Naive thymus-derived CD4-positive, alpha-beta T cell (primary cell): ENCODE measurements around the gene ZNF776. TPM values are rescaled to one million over a fixed set of nuclear protein-coding genes. Genes with fewer than 3 reads are reported as not detected.

ENCODE experiments used
- ATAC-seq: fragments of 150-1000 bp; cut with Tn5 transposase; 2 replicates; pipeline ENCODE4 v1.10.0; 2021; ENCODE audit warnings: mild to moderate bottlenecking, moderate library complexity
- CTCF ChIA-PET: fragments of 350-600 bp; sonication (Branson Sonifier 250); formaldehyde crosslinking; loops from one replicate; lab custom pipeline; 2021; ENCODE audit warnings: antibody characterized with exemption; lab: Charles Lee
- POLR2A ChIA-PET: fragments of 350-600 bp; sonication (Branson Sonifier 250); formaldehyde crosslinking; loops from one replicate; lab custom pipeline; 2021; ENCODE audit warnings: antibody characterized with exemption, inconsistent platforms; lab: Charles Lee
- DNase-seq, 9 donors: peaks; one replicate each; pipeline versions ENCODE4 v3.0.0 to v3.0.0-alpha.2; 2020 to 2022; ENCODE audit warnings: mixed read lengths in 1 of 9
- H3K27ac ChIP-seq: one replicate; pipeline ENCODE4 v1.7.0; 2013; ENCODE audit warnings: mild to moderate bottlenecking, low read depth, low read length, moderate library complexity
- H3K27me3 ChIP-seq, 2 donors: one replicate each; pipeline ENCODE4 v1.7.0; 2013; ENCODE audit warnings: low read length in 2 of 2, mild to moderate bottlenecking in 2 of 2, moderate library complexity in 2 of 2; ENCODE audit not compliant: control insufficient read depth in 2 of 2, insufficient read depth in 2 of 2
- H3K36me3 ChIP-seq, 3 experiments: 1 replicate in 2 of 3; 2 replicates in 1 of 3; pipeline ENCODE4 v1.7.0; 2013; ENCODE audit warnings: low read length in 3 of 3, mild to moderate bottlenecking in 3 of 3, moderate library complexity in 1 of 3; ENCODE audit not compliant: insufficient read depth in 3 of 3, control insufficient read depth in 2 of 3
- H3K4me1 ChIP-seq, 2 donors: one replicate each; pipeline ENCODE4 v1.7.0; 2013; ENCODE audit warnings: low read length in 2 of 2, mild to moderate bottlenecking in 2 of 2, moderate library complexity in 1 of 2; ENCODE audit not compliant: control insufficient read depth in 2 of 2, insufficient read depth in 2 of 2
- H3K4me3 ChIP-seq: 2 replicates; pipeline ENCODE4 v1.7.0; 2013; ENCODE audit warnings: mild to moderate bottlenecking, low read length
- H3K9me3 ChIP-seq, 3 experiments: 1 replicate in 2 of 3; 2 replicates in 1 of 3; pipeline ENCODE4 v1.7.0; 2013; ENCODE audit warnings: low read length in 3 of 3; ENCODE audit not compliant: control insufficient read depth in 2 of 3
- H3K27ac Mint-ChIP-seq, 9 donors: one replicate each; pipeline ENCODE4 v1.8.0; 2020 to 2022; ENCODE audit warnings: mixed read lengths in 9 of 9, mild to moderate bottlenecking in 8 of 9, moderate library complexity in 5 of 9, inconsistent platforms in 2 of 9
- H3K27me3 Mint-ChIP-seq, 5 donors: one replicate each; pipeline ENCODE4 v1.8.0; 2021 to 2022; ENCODE audit warnings: mixed read lengths in 5 of 5, mild to moderate bottlenecking in 1 of 5
- H3K36me3 Mint-ChIP-seq, 5 donors: one replicate each; pipeline ENCODE4 v1.8.0; 2020 to 2022; ENCODE audit warnings: mixed read lengths in 5 of 5, mild to moderate bottlenecking in 3 of 5, inconsistent platforms in 1 of 5
- H3K4me1 Mint-ChIP-seq, 7 donors: one replicate each; pipeline ENCODE4 v1.8.0; 2020 to 2022; ENCODE audit warnings: mixed read lengths in 7 of 7, mild to moderate bottlenecking in 3 of 7, inconsistent platforms in 1 of 7
- H3K4me3 Mint-ChIP-seq, 10 donors: one replicate each; pipeline ENCODE4 v1.8.0; 2020 to 2022; ENCODE audit warnings: mild to moderate bottlenecking in 10 of 10, mixed read lengths in 10 of 10, moderate library complexity in 6 of 10, inconsistent platforms in 2 of 10
- H3K9me3 Mint-ChIP-seq, 11 donors: one replicate each; pipeline ENCODE4 v1.8.0; 2020 to 2022; ENCODE audit warnings: mixed read lengths in 11 of 11, mild to moderate bottlenecking in 4 of 11, inconsistent platforms in 1 of 11, moderate library complexity in 1 of 11
- intact Hi-C, 2 donors: fragments of 100-400 bp; cut with micrococcal nuclease; formaldehyde crosslinking; loops; one replicate each; pipeline ENCODE4 v1.15.1; 2023
- polyA plus RNA-seq, 2 donors: library from polyadenylated mRNA; unstranded; fragments of 300-500 nt; fragmentation: Illumina TruSeq; gene quantifications; one replicate each; pipeline ENCODE4 v1.2.3, GENCODE V29; 2021
- total RNA-seq, 6 experiments: library from RNA in 5 of 6; stranded (reverse) in 5 of 6; gene quantifications; 1 replicate in 5 of 6; 2 replicates in 1 of 6; pipeline ENCODE4 v1.2.3 and lab custom pipeline; 2021 to 2026

The ZNF776 gene
- total and polyA plus RNA-seq, 7 experiments from 2014 or later: 6.5 to 52.3 (median 19.3) TPM

- peaks cover 0 to 22% (median 16%) of the 10 kb centered on the region in 3 experiments for H3K9me3 ChIP-seq
Observed at GRCh38 chr19:57769345-57770131, 22.9 kb downstream of the ZNF776 start, which contains the start of gene ZNF586. Gene ZNF586, plus strand, starts transcription at chr19:57769676. Its CDS starts 167 bp downstream, at chr19:57769843.

GRCh38 chr19:57771417-57771816 is 24.8 kb downstream of the ZNF776 start:
- Mint-ChIP-seq H3K27ac (peak overlapping the region in 1 of 9 donors; percentile 79), H3K4me3 (peak overlapping the region; percentile 6 to 97 (median 70)), H3K36me3 (peaks cover 24 to 71% (median 61%) of the 10 kb centered on the region in 5 donors), H3K9me3 (peaks cover 4 to 77% (median 56%) of the 10 kb centered on the region in 11 donors), H3K4me1 (peaks cover 8 to 50% (median 38%) of the 10 kb centered on the region in 7 donors), H3K27me3 (no peaks in the 10 kb centered on the region)
- H3K27me3 ChIP-seq: no peaks in the 10 kb centered on the region
- ChIA-PET CTCF (no interaction called here), POLR2A (no interaction called here)
- H3K4me3 ChIP-seq: no peak overlapping the region
- ATAC-seq (no peak), DNase-seq (no peak)
- peaks cover 0 to 41% (median 27%) of the 10 kb centered on the region in 3 experiments for H3K9me3 ChIP-seq
- peaks cover 10 to 48% (median 11%) of the 10 kb centered on the region in 3 experiments for H3K36me3 ChIP-seq
- no peak overlapping the region for H3K27ac ChIP-seq
- intact Hi-C loops: no loop called here
- peaks cover 6 to 12% of the 10 kb centered on the region in 2 donors for H3K4me1 ChIP-seq

More at GRCh38 chr19:57769345-57770131, 22.9 kb downstream of the ZNF776 start, which contains the start of gene ZNF586:
- Mint-ChIP-seq H3K36me3 (peaks cover 16 to 63% (median 57%) of the 10 kb centered on the region in 5 donors), H3K27me3 (no peaks in the 10 kb centered on the region), H3K4me3 (peak within 1 kb of the TSS; percentile 90 to 98 (median 96)), H3K9me3 (peaks cover 4 to 70% (median 44%) of the 10 kb centered on the region in 11 donors), H3K27ac (peak within 1 kb of the TSS; percentile 79 to 97 (median 94)), H3K4me1 (peaks cover 8 to 47% (median 38%) of the 10 kb centered on the region in 7 donors)
- ChIA-PET CTCF (interaction anchor here (0.7 kb wide), 1 partner anchor 381 kb away, joined by 3 read pairs; the partner anchor contains the start of gene ZNF329), POLR2A (interaction anchor here (0.6 to 1.8 kb wide), 16 partner anchors 10 to 1644 kb away, joined by 3 to 8 read pairs (median 4); partner anchors contain the start of genes ZNF274, ZNF417, ZNF552 and ZNF606)
- ATAC-seq: peak; percentile 99
- Histone ChIP-seq H3K4me1 (peaks cover 6 to 12% of the 10 kb centered on the region in 2 donors), H3K4me3 (peak within 1 kb of the TSS; percentile 91), H3K27ac (peak within 1 kb of the TSS; percentile 86), H3K27me3 (no peaks in the 10 kb centered on the region), H3K36me3 (peaks cover 4 to 30% (median 5%) of the 10 kb centered on the region in 3 experiments)
- peak; percentile 64 to 89 (median 82) for DNase-seq
- intact Hi-C loops: loop anchor here (1.0 to 5.0 kb wide), 14 partner anchors 23 to 210 kb away; partner anchors contain the start of genes ZNF551 (in 2 of the 2), ZNF671 (in 2 of the 2), ZNF776 (in 2 of the 2) and ZNF134 (in 1 of the 2)

- peaks cover 39 to 82% (median 78%) of the 10 kb centered on the region in 5 donors for H3K36me3 Mint-ChIP-seq
- ChIA-PET CTCF (no interaction called here), POLR2A (interaction anchor here (0.6 kb wide), 1 partner anchor 327 kb away, joined by 3 read pairs; no protein-coding TSS in a partner anchor)
- H3K9me3 Mint-ChIP-seq: peaks cover 10 to 87% (median 71%) of the 10 kb centered on the region in 11 donors
- no peaks in the 10 kb centered on the region for H3K27me3 ChIP-seq
- H3K27ac Mint-ChIP-seq: peak overlapping the region in 2 of 9 donors; percentile 74 to 78
- H3K27ac ChIP-seq: no peak overlapping the region
- no peak overlapping the region for H3K4me3 ChIP-seq
- H3K4me1 ChIP-seq: peaks cover 6 to 12% of the 10 kb centered on the region in 2 donors
- no peak for ATAC-seq
- intact Hi-C loops: no loop called here
- peaks cover 8 to 58% (median 38%) of the 10 kb centered on the region in 7 donors for H3K4me1 Mint-ChIP-seq
- H3K36me3 ChIP-seq: peaks cover 28 to 69% (median 30%) of the 10 kb centered on the region in 3 experiments
- peaks cover 11 to 62% (median 37%) of the 10 kb centered on the region in 3 experiments for H3K9me3 ChIP-seq
- H3K4me3 Mint-ChIP-seq: peak overlapping the region in 5 of 10 donors; percentile 15 to 72 (median 27)
- no peaks in the 10 kb centered on the region for H3K27me3 Mint-ChIP-seq
- no peak for DNase-seq
Observed at GRCh38 chr19:57773488-57773887, 26.9 kb downstream of the ZNF776 start.

- CTCF ChIA-PET: no interaction called here
- no peaks in the 10 kb centered on the region for H3K27me3 ChIP-seq
- no peaks in the 10 kb centered on the region for H3K27me3 Mint-ChIP-seq
- H3K36me3 ChIP-seq: peaks cover 53 to 91% (median 53%) of the 10 kb centered on the region in 3 experiments
- POLR2A ChIA-PET: no interaction called here
- no peak overlapping the region for H3K27ac ChIP-seq
- H3K9me3 ChIP-seq: peaks cover 27 to 88% (median 69%) of the 10 kb centered on the region in 3 experiments
- peaks cover 0 to 32% (median 15%) of the 10 kb centered on the region in 7 donors for H3K4me1 Mint-ChIP-seq
- H3K27ac Mint-ChIP-seq: peak overlapping the region in 1 of 9 donors; percentile 42
- DNase-seq (no peak), ATAC-seq (no peak)
- H3K9me3 Mint-ChIP-seq: peaks cover 18 to 95% (median 83%) of the 10 kb centered on the region in 11 donors
- no peaks in the 10 kb centered on the region for H3K4me1 ChIP-seq
- intact Hi-C loops: no loop called here
- H3K4me3 Mint-ChIP-seq: peak overlapping the region in 3 of 10 donors; percentile 4 to 32 (median 25)
- H3K4me3 ChIP-seq: no peak overlapping the region
- peaks cover 63 to 90% (median 87%) of the 10 kb centered on the region in 5 donors for H3K36me3 Mint-ChIP-seq
Observed at GRCh38 chr19:57776764-57777296, 30.2 kb downstream of the ZNF776 start.

GRCh38 chr19:57778336-57778735 is 31.7 kb downstream of the ZNF776 start:
- Histone ChIP-seq H3K4me3 (peak overlapping the region; percentile 6), H3K36me3 (peaks cover 48 to 76% (median 48%) of the 10 kb centered on the region in 3 experiments), H3K9me3 (peaks cover 27 to 87% (median 59%) of the 10 kb centered on the region in 3 experiments), H3K27me3 (no peaks in the 10 kb centered on the region), H3K4me1 (no peaks in the 10 kb centered on the region), H3K27ac (no peak overlapping the region)
- ChIA-PET CTCF (no interaction called here), POLR2A (interaction anchor here (1.4 kb wide), 1 partner anchor 9 kb away, joined by 4 read pairs; the partner anchor contains the start of gene ZNF586)
- Mint-ChIP-seq H3K4me3 (peak overlapping the region in 2 of 10 donors; percentile 13 to 27), H3K9me3 (peaks cover 14 to 88% (median 79%) of the 10 kb centered on the region in 11 donors), H3K36me3 (peaks cover 53 to 81% (median 74%) of the 10 kb centered on the region in 5 donors), H3K27me3 (no peaks in the 10 kb centered on the region), H3K27ac (no peak overlapping the region), H3K4me1 (peaks cover 0 to 19% (median 8%) of the 10 kb centered on the region in 7 donors)
- intact Hi-C loops: no loop called here
- ATAC-seq (no peak), DNase-seq (no peak)
